Erythroblast (primary cell): Measurements from ENCODE around the gene C6orf89.
A peak's percentile ranks its signal among the peaks of the same experiment; 100 is the strongest.

Experiments used
- DNase-seq, 2 experiments: peaks; one replicate each; lab custom pipeline; 2025; lab: John Stamatoyannopoulos, UW
- GATA1 ChIP-seq: IDR thresholded peaks from 2 replicates; pipeline ENCODE4 v1.6.1; 2011; ENCODE audit warnings: low read depth, mild to moderate bottlenecking, control low read depth, low read length, moderate library complexity
- POLR2A ChIP-seq: IDR thresholded peaks from 2 replicates; pipeline ENCODE4 v1.6.1; 2011; ENCODE audit warnings: mild to moderate bottlenecking, low read length

The C6orf89 gene

DNA sequence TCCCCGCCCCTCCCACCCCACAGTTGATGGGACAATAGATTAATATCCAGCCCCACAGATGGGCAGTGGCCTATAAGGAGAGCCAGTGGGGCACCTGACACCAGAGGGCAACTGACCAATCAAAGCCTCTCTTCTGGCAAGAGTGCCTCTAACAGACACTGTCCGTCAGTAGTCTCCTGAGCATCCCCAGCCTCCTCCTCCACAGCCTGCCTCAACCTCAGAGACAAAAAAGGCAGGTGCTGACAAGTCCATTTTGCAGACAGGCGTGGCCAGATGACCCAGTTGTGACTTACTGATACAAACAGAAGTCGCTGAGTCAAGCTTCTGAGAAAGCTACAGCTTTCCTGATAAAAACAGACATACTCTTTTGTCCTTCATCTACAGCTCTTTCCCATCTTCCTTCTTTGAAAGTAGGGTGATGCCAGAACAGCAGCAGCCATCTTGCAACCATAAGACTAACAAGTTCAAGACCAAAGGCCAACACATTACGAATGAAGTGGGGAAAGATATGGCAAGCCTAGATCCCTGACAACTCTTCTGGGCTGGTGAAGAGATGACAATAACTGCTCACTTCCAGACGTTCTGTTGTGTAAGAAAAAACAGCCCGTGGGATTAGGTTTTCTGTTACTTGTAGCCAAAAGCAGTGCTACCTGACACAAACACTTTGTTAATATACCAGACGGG, 23.4 kb upstream of the C6orf89 start:
- peak; percentile 88 to 95 for DNase-seq
- TF ChIP-seq POLR2A (peak; percentile 77), GATA1 (no peak)

DNA sequence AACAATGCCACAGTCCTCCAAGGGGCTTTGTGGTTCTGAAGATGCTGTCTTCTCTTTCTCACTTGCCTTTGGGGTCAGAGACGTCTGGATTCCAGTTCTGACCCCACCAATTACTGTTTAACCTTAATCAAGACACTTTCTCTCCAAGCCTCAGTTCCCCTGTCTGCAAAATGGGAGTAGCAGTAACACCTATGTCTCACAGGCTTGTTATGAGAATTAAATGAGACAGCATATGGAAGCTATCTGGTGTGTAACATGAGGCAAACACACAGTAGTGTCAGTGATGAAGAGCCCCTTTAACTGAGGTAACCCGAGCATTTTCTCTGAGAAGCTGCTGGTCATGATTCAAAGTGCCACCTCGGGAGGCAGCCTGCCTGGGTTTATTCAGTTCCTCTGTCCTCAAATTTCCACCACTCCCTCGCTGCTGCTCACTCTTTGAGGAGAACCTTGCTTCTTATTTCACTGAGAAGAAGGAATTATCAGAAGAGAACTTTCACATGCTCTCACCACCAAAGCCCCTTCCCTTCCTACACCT, 22.8 kb upstream of the C6orf89 start:
- DNase-seq, result peak in 1 of 2 experiments; percentile 48
- no peak for TF ChIP-seq POLR2A
- TF ChIP-seq GATA1, result no peak

DNA sequence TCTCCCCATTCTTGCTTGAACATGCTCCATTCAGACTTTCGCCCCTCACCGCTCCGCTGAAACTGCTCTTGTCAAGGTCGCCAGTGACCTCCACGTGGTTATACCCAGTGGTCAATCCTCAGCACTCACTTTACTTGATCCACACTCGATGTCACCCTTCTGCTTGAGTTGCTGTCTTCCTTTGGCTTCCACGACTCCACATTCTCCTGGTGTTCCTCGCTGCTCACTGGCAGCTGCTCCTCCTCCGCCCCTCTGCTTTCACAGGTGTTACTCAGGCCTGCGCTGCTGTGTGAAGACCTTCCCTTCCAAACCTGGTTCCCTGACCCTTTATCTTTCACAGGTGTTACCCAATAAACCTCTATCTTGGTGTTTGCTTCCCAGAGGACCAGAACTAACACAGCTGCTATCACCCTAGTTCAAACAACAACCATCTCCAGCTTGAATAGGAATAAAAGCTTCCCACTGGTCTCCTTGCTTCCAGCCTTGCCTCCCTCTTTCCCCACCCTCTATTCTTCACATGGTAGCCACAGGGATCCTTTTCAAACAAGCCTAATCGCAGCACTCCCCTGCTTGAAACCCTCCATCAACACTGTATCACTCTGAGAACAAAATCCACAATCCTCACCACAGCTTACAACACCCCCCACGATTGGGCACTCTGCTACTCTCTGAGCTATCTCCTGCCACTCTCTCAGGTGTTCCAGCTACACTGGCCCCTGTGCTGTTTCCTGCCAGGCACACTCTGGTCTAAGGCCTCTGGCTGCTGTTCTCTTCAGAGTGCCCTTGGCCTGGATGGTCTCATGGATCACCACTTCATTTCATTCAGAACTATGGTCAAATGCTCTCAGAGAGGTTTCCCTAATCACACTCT, 21.8 kb upstream of the C6orf89 start:
- no peak for DNase-seq
- TF ChIP-seq POLR2A, result no peak
- TF ChIP-seq GATA1, result no peak

- DNase-seq, result no peak
Measured at GRCh38 chr6:36865835-36866234, 19.9 kb upstream of the C6orf89 start.

GRCh38 chr6:36867471-36868224, 18.1 kb upstream of the C6orf89 start:
- no peak for DNase-seq
- no peak for TF ChIP-seq GATA1
- TF ChIP-seq POLR2A, result no peak

More at GRCh38 chr6:36865835-36866234, 19.9 kb upstream of the C6orf89 start:
- TF ChIP-seq POLR2A (no peak), GATA1 (no peak)

GRCh38 chr6:36871686-36872085, 14.1 kb upstream of the C6orf89 start:
- no peak for DNase-seq
- TF ChIP-seq POLR2A, result no peak
- TF ChIP-seq GATA1, result no peak

- no peak for TF ChIP-seq POLR2A
- TF ChIP-seq GATA1, result no peak
- no peak for DNase-seq
Measured at GRCh38 chr6:36873115-36873514, 12.6 kb upstream of the C6orf89 start.

- DNase-seq, result peak; percentile 60 to 74
- TF ChIP-seq POLR2A (no peak), GATA1 (no peak)
Measured at GRCh38 chr6:36873612-36874442, 11.9 kb upstream of the C6orf89 start.

GRCh38 chr6:36874443-36875249, 11.1 kb upstream of the C6orf89 start, which contains the start of gene PPIL1:
Gene PPIL1, minus strand, starts transcription at chr6:36874803. Its CDS starts 31 bp downstream, at chr6:36874772.
- TF ChIP-seq GATA1, result no peak
- TF ChIP-seq POLR2A, result peak; percentile 75
- peak; percentile 96 to 97 for DNase-seq

DNA sequence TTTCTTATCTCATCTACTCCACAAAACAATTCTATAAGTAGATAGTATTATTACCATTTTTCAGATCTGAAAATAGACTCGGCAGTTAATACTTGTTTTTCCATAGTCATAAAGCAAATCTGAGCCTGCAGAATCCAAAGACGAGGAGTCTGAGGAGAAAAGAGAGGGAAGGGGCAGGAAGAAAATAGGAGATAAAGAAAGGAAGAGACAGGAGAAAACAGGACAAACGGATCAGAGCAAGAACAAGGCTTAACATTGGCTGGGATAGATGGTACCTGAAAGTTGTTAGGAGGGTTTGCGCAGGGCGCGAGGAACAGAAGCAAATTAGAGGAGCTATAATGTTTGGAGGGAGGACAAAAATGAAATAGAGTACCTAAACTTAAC, 10.5 kb upstream of the C6orf89 start:
- TF ChIP-seq GATA1 (no peak), POLR2A (no peak)
- no peak for DNase-seq

GRCh38 chr6:36884610-36885009, 1.1 kb upstream of the C6orf89 start:
- TF ChIP-seq POLR2A (no peak), GATA1 (no peak)
- DNase-seq, result no peak
